Sigmoid colon (tissue), 4 donors: ENCODE results near the gene IL1RAPL1.

ENCODE experiments used
- POLR2A ChIP-seq, 2 donors: fragments of 450-650 bp; IDR thresholded peaks; one replicate each; pipeline ENCODE4 v1.6.1; 2016; ENCODE audit warnings: antibody characterized with exemption in 2 of 2, mild to moderate bottlenecking in 2 of 2, moderate library complexity in 2 of 2
- POLR2AphosphoS5 ChIP-seq, 4 donors: sonication (generic); formaldehyde crosslinking; IDR thresholded peaks; one replicate each; pipeline ENCODE4 v1.6.1; 2017; ENCODE audit warnings: antibody characterized with exemption in 4 of 4
- TF ChIP-seq, protein P1 (sequence below), 4 experiments: fragments of 450-650 bp in 3 of 4; fragments of 200-600 bp in 1 of 4; IDR thresholded peaks; one replicate each; pipeline ENCODE4 v1.5.1; 2016 to 2019; ENCODE audit warnings: antibody characterized with exemption in 4 of 4, mild to moderate bottlenecking in 3 of 4, moderate library complexity in 2 of 4

DNA sequence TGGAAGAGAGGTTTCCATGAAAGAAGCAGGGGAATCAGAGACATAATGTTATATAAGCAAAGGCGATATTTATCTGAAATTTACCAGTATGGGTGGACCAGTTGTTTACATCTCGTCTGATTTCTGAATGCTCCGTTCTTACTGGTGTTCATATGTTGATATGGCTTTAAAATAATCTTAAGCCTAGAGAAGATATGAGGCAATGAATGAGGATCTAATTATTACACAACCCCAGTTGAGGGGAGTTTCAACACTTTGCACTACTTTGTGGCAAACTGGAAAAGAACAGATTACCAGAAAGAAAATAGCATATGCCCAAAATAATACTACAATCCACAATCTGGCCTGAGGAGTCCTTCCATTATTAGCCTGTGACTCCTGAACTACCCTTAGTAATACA lies 1364.8 kb downstream of the IL1RAPL1 start:
- TF ChIP-seq POLR2AphosphoS5 (IDR thresholded peaks at IDR 0.05) (no peak), POLR2A (IDR thresholded peaks at IDR 0.05) (no peak)
- TF ChIP-seq, protein P1, sequence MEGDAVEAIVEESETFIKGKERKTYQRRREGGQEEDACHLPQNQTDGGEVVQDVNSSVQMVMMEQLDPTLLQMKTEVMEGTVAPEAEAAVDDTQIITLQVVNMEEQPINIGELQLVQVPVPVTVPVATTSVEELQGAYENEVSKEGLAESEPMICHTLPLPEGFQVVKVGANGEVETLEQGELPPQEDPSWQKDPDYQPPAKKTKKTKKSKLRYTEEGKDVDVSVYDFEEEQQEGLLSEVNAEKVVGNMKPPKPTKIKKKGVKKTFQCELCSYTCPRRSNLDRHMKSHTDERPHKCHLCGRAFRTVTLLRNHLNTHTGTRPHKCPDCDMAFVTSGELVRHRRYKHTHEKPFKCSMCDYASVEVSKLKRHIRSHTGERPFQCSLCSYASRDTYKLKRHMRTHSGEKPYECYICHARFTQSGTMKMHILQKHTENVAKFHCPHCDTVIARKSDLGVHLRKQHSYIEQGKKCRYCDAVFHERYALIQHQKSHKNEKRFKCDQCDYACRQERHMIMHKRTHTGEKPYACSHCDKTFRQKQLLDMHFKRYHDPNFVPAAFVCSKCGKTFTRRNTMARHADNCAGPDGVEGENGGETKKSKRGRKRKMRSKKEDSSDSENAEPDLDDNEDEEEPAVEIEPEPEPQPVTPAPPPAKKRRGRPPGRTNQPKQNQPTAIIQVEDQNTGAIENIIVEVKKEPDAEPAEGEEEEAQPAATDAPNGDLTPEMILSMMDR (IDR thresholded peaks at IDR 0.05): no peak
